IPS-15b (cell line): ENCODE results near the gene SPG7.

Experiments used
- H3K27me3 ChIP-seq: one replicate; pipeline ENCODE4 v1.6.1; 2013; ENCODE audit warnings: low read length; ENCODE audit not compliant: control insufficient read depth, insufficient read depth
- H3K36me3 ChIP-seq: one replicate; pipeline ENCODE4 v1.6.1; 2013; ENCODE audit warnings: low read length; ENCODE audit not compliant: control insufficient read depth, insufficient read depth
- H3K4me1 ChIP-seq: one replicate; pipeline ENCODE4 v1.6.1; 2013; ENCODE audit warnings: mild to moderate bottlenecking, low read length; ENCODE audit not compliant: control insufficient read depth, insufficient read depth
- H3K4me3 ChIP-seq: one replicate; pipeline ENCODE4 v1.5.1; 2013; ENCODE audit warnings: low read depth, low read length
- H3K9ac ChIP-seq: one replicate; pipeline ENCODE4 v1.6.1; 2013; ENCODE audit warnings: low read depth, mild to moderate bottlenecking, low read length
- H3K9me3 ChIP-seq: one replicate; pipeline ENCODE4 v1.6.1; 2013; ENCODE audit warnings: mild to moderate bottlenecking, low read length; ENCODE audit not compliant: control insufficient read depth, insufficient read depth

Gene SPG7

GRCh38 chr16:89544113-89544512 lies 35.9 kb downstream of the SPG7 start:
- Histone ChIP-seq H3K4me3 (no peak overlapping the region), H3K4me1 (no peaks in the 10 kb centered on the region), H3K9me3 (no peaks in the 10 kb centered on the region), H3K9ac (no peak overlapping the region), H3K36me3 (peaks cover 49% of the 10 kb centered on the region), H3K27me3 (no peaks in the 10 kb centered on the region)

DNA sequence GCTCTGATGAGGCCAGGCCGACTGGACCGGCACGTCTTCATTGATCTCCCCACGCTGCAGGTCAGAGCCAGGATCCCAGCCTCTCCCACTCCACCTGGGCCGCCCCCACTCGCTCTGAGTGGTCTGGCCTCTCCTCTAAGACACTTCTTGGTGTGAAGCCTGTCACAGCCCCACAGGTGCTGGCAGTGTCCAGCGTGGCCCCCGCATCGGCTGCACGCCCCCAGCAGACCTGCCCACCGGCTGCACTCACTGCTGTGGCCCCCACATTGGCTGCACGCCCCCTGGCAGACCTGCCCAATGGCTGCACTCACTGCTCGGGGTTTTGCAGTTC lies 36.5 kb downstream of the SPG7 start:
- H3K9me3 ChIP-seq: no peaks in the 10 kb centered on the region
- peaks cover 51% of the 10 kb centered on the region for H3K36me3 ChIP-seq
- no peaks in the 10 kb centered on the region for H3K27me3 ChIP-seq
- H3K4me3 ChIP-seq: no peak overlapping the region
- no peak overlapping the region for H3K9ac ChIP-seq
- H3K4me1 ChIP-seq: no peaks in the 10 kb centered on the region

DNA sequence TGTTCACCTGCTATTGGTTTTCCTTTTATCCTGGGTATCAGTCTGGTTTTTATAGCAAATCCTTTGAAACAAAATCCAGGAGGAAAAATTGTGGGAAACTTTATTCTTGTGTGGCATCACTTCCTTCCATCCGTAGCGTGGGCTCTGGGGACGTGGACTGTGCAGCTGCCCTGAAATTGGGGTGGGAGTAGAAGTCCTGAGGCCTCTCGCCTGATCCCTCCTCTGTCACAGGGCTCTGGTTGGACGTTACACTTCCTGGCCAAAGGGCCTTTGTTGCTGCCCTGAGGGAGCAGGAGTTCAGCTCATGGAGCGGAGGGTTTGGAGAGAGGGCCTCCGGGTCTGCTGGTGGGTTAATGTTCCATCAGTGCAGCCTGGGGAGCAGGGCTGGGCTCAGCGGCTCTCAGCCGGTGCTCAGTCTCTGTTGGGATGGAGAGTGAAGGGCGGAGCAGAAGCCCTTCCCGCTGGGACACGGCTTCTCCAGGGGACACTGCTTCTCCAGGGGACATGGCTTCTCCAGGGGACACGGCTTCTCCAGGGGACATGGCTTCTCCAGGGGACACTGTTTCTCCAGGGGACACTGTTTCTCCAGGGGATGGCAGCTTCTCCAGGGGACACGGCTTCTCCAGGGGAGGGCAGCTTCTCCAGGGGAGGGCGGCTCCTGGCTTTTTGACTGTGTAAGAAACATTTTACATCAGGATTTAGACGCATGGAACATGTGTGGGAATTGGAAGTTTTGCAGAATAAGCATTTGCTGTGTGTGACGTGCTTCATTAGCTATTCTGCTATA lies 37.0 kb downstream of the SPG7 start:
- H3K4me1 ChIP-seq: no peaks in the 10 kb centered on the region
- no peak overlapping the region for H3K9ac ChIP-seq
- no peaks in the 10 kb centered on the region for H3K27me3 ChIP-seq
- no peak overlapping the region for H3K4me3 ChIP-seq
- peaks cover 55% of the 10 kb centered on the region for H3K36me3 ChIP-seq
- H3K9me3 ChIP-seq: no peaks in the 10 kb centered on the region

DNA sequence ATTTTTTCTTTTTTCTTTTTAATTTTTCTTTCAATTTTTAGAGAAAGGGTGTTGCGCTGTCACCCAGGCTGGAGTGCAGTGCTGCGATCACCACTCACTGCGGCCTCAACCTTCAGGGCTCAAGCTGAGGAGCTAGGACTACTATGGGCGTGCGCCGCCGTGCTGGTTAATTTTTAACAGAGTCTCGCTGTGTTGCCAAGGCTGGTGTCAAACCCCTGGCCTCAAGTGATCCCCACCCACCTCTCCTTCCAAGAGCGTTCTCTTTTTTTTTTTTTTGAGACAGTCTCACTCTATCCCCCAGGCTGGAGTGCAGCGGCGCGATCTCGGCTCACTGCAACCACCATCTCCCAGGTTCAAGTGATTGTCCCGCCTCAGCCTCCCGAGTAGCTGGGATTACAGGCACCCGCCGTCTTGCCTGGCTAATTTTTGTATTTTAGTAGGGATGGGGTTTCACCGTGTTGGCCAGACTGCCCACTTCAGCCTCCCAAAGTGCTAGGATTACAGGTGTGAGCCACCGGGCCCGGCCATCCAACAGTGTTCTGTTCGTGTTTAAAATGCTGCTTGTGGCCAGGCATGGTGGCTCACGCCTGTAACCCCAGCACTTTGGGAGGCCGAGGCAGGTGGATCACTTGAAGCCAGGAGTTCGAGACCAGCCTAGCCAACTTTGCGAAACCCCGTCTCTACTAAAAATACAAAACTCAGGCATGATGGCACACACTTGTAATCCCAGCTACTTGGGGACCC lies 37.8 kb downstream of the SPG7 start:
- no peaks in the 10 kb centered on the region for H3K4me1 ChIP-seq
- no peaks in the 10 kb centered on the region for H3K27me3 ChIP-seq
- H3K36me3 ChIP-seq: peaks cover 55% of the 10 kb centered on the region
- no peak overlapping the region for H3K9ac ChIP-seq
- H3K4me3 ChIP-seq: no peak overlapping the region
- no peaks in the 10 kb centered on the region for H3K9me3 ChIP-seq

DNA sequence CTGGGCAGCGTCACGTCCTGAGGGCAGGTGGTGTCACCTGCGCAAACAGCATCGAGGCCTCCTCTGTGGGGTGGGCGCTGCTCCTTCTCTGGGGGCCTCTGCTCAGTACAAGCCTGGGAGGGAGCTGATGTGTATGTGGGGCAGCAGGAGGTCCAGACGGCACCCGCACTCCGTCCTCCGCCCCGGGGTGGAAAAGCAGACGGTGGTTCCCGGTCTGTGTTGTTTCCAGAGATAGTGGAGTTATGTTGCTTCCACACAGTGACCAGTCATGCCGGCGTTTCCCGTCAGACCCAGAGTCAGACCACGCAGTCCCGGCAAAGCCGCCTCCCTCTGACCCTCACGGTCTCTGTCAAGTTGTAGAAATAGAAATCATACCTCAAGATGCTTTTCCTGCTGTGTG lies 38.6 kb downstream of the SPG7 start:
- H3K4me1 ChIP-seq: no peaks in the 10 kb centered on the region
- H3K9me3 ChIP-seq: no peaks in the 10 kb centered on the region
- H3K9ac ChIP-seq: no peak overlapping the region
- peaks cover 58% of the 10 kb centered on the region for H3K36me3 ChIP-seq
- H3K27me3 ChIP-seq: no peaks in the 10 kb centered on the region
- H3K4me3 ChIP-seq: no peak overlapping the region

- Histone ChIP-seq H3K4me3 (no peak overlapping the region), H3K9ac (no peak overlapping the region)
Observed at GRCh38 chr16:89547291-89547690, 39.1 kb downstream of the SPG7 start.

GRCh38 chr16:89547860-89548259 lies 39.7 kb downstream of the SPG7 start:
- Histone ChIP-seq H3K4me1 (no peaks in the 10 kb centered on the region), H3K9me3 (no peaks in the 10 kb centered on the region), H3K27me3 (no peaks in the 10 kb centered on the region), H3K4me3 (no peak overlapping the region), H3K9ac (no peak overlapping the region), H3K36me3 (peaks cover 63% of the 10 kb centered on the region)

More at GRCh38 chr16:89547291-89547690, 39.1 kb downstream of the SPG7 start:
- no peaks in the 10 kb centered on the region for H3K9me3 ChIP-seq
- H3K4me1 ChIP-seq: no peaks in the 10 kb centered on the region
- H3K27me3 ChIP-seq: no peaks in the 10 kb centered on the region
- H3K36me3 ChIP-seq: peaks cover 58% of the 10 kb centered on the region

GRCh38 chr16:89548344-89549006 lies 40.3 kb downstream of the SPG7 start:
- Histone ChIP-seq H3K9me3 (no peaks in the 10 kb centered on the region), H3K4me3 (no peak overlapping the region), H3K36me3 (peaks cover 65% of the 10 kb centered on the region), H3K27me3 (no peaks in the 10 kb centered on the region), H3K9ac (no peak overlapping the region), H3K4me1 (no peaks in the 10 kb centered on the region)

- Histone ChIP-seq H3K9me3 (no peaks in the 10 kb centered on the region), H3K9ac (no peak overlapping the region), H3K4me3 (no peak overlapping the region), H3K27me3 (no peaks in the 10 kb centered on the region), H3K36me3 (peaks cover 67% of the 10 kb centered on the region), H3K4me1 (no peaks in the 10 kb centered on the region)
Observed at GRCh38 chr16:89549007-89549700, 41.0 kb downstream of the SPG7 start.

DNA sequence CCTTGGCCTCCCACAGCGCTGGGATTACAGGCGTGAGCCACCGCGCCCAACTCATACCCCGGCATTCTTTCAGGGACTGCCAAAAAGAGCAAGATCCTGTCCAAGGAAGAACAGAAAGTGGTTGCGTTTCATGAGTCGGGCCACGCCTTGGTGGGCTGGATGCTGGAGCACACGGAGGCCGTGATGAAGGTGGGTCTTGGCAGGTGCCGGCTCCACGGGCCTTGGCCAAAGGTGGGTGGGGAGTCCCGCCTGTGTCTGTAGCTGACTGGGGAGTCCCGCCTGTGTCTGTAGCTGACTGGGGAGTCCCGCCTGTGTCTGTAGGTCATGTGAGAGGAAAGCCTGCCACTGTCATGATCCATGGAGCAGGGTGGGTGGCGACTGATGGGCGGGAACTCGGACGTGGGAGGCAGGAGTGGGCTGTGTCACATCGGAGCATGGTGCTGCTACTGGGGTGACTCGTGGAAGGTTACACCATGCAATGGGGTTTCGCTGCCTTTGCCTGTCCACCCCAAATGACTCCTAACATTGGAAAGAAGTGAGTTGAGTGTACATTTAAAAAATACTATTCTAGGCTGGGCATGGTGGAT lies 42.3 kb downstream of the SPG7 start:
- H3K9me3 ChIP-seq: no peaks in the 10 kb centered on the region
- H3K36me3 ChIP-seq: peaks cover 62% of the 10 kb centered on the region
- no peak overlapping the region for H3K4me3 ChIP-seq
- no peaks in the 10 kb centered on the region for H3K4me1 ChIP-seq
- no peaks in the 10 kb centered on the region for H3K27me3 ChIP-seq
- H3K9ac ChIP-seq: no peak overlapping the region

DNA sequence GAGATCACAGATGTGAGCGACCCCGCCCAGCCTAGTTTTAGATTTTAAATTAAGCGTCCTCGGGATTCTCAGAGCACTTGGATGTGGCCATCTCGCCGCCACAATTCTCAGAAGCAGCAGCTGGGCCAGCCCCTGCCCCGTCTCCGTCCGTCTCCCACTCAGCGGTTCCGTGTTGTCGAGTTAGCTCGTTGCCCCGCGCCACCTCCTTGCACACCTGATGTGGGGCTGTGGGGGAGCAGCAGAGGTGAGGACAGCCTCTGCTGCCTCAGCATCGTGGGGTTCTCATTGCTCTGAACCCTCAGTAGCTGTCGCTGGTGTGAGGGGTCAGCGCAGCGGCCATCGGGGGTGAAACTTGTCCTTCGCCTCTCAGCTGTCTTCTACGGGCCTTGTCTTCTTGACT lies 44.1 kb downstream of the SPG7 start:
- peaks cover 71% of the 10 kb centered on the region for H3K36me3 ChIP-seq
- H3K4me3 ChIP-seq: no peak overlapping the region
- H3K9ac ChIP-seq: no peak overlapping the region
- no peaks in the 10 kb centered on the region for H3K9me3 ChIP-seq
- H3K4me1 ChIP-seq: no peaks in the 10 kb centered on the region
- no peaks in the 10 kb centered on the region for H3K27me3 ChIP-seq
